ENCODE measurements around the gene GAK.
A peak's percentile ranks its signal among the peaks of the same experiment; 100 is the strongest.

Gene GAK

GRCh38 chr4:929096-929765 is 2.9 kb downstream of the GAK start:
- TF ChIP-seq CTCF (IDR thresholded peaks at IDR 0.05), result no peak

- peak; percentile 58 for TF ChIP-seq CTCF (IDR thresholded peaks at IDR 0.05)
Measured at GRCh38 chr4:926538-926937, 5.6 kb downstream of the GAK start.

- no peak for TF ChIP-seq CTCF (IDR thresholded peaks at IDR 0.05)
Measured at GRCh38 chr4:925771-926500, 6.2 kb downstream of the GAK start.

GRCh38 chr4:925171-925570 is 6.9 kb downstream of the GAK start:
- TF ChIP-seq CTCF (IDR thresholded peaks at IDR 0.05), result no peak

GRCh38 chr4:924107-925096 is 7.7 kb downstream of the GAK start:
- TF ChIP-seq CTCF (IDR thresholded peaks at IDR 0.05), result no peak

GRCh38 chr4:921830-922331 is 10.2 kb downstream of the GAK start:
- TF ChIP-seq CTCF (IDR thresholded peaks at IDR 0.05), result no peak

- TF ChIP-seq CTCF (IDR thresholded peaks at IDR 0.05), result no peak
Measured at GRCh38 chr4:917992-918391, 14.1 kb downstream of the GAK start.

All from LNCAP (cell line).